H4 (cell line): ENCODE measurements around the gene GID8. TPM values are rescaled to one million over a fixed set of nuclear protein-coding genes. Genes with fewer than 3 reads are reported as not detected.
A peak's percentile ranks its signal among the peaks of the same experiment; 100 is the strongest.

Experiments
- DNase-seq: peaks from one replicate; pipeline ENCODE4 v3.0.0-alpha.2; 2015; ENCODE audit warnings: low spot score
- total RNA-seq: library from RNA; depleted of rRNA; stranded (reverse); fragments of >200 nt; shearing (Covaris generic); gene quantifications from 2 replicates; pipeline ENCODE4 v1.2.3, GENCODE V29; 2014

The GID8 gene
- total RNA-seq, 1 experiment from 2014 or later = 23.7 TPM

- peak; percentile 56 for DNase-seq
Observed at GRCh38 chr20:62902926-62903615, 34.9 kb upstream of the GID8 start.

- no peak for DNase-seq
Observed at GRCh38 chr20:62905536-62906117, 32.3 kb upstream of the GID8 start.

DNA sequence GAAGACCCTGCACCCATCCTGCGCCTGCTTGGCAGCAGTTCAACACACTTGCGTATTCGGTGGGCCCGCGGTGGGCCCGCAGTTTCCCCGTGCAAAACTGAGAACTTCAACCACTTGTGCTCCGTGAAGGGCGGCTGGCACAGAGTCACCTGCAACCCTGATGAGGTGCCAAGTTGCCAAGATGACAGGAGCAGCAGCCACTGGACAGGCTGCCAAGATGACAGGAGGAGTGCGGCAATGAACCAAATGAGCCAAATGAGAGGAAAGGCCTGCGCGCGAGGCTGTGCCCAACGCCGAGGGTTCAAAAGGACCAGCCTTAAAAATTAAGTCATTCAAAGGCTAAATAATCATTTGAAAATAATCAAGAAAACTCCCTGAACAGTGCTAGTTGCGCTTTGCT lies 31.7 kb upstream of the GID8 start:
- no peak for DNase-seq

- DNase-seq = no peak
Observed at GRCh38 chr20:62906647-62907375, 31.1 kb upstream of the GID8 start.

DNA sequence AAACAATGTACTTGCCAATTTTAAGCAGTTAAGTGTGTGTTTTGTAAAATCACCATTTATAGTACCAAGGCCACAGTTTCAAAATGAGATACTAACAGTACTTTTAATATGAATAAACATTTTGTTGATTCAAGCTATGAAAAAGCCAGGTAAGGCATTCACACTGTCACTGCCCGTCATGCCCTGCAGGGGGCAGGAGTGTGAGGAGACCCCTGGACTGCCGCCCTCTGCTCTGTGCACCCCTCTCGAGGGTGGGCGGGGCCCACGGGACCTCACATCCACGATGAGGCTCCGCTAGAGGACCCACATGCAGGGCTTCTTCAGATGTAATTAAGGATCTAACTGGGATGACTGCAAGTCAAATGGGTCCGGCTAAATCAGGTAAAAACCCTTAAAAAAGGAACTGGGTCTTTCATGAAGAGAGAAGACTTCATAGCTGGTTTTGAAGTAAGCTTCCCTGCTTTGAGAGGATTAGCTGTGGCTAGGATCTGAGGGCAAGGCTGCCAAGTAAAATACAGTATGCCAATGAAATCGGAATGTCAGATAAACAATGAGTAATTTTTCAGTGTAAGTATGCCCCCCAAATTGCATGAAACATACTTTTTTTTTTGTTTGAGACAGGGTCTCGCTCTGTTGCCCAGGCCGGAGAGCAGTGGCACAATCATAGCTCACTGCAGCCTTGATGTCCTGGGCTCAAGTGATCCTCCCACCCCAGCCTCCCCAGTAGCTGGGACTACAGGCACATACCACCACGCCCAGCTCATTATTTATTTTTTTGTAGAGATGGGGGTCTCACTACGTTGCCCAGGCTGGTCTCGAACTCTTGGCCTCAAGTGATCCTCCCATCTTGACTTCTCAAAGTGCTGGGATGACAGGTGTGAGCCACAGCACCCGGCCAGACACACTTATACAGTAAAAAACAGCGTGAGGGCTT lies 30.3 kb upstream of the GID8 start:
- DNase-seq = no peak

- DNase-seq = no peak
Observed at GRCh38 chr20:62908971-62909791, 28.8 kb upstream of the GID8 start.

- DNase-seq = no peak
Observed at GRCh38 chr20:62910217-62910766, 27.7 kb upstream of the GID8 start.

DNA sequence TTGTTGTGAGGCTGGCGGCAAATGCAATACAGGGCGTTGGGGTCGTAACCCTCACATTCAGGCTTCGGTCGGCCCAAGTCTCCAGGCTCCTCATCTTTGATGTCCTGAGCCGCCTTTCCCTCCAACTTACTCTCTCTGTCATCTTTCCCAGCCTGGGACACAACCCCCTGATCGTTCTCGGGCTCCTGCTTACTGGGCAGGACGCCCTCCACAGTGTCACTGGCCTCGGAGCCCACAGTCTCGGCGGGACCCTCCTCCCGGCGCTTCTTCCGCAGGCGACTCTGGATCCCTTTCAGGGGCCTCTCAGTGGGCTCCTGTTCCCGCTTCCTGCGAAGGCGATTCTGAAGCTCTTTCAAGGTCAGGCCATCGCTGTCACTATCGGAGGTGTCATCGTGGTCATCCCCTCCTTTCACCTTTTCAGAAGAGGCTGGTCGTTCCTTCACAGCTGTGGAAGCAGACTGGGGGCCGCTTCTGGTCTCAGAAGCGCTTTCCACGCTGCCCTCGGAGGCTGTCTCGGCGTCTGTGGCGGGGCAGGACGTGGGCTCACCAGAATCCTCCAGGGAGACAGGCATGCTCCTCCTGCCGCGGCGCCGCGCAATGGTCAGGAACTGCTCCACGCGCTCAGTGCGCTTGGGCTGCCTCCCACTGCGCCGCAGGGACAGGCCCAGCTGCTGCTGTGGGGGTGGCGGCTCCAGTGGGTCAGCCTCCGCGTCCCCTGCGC lies 27.0 kb upstream of the GID8 start:
- no peak for DNase-seq

GRCh38 chr20:62911701-62912280 lies 26.2 kb upstream of the GID8 start:
- DNase-seq = no peak

DNA sequence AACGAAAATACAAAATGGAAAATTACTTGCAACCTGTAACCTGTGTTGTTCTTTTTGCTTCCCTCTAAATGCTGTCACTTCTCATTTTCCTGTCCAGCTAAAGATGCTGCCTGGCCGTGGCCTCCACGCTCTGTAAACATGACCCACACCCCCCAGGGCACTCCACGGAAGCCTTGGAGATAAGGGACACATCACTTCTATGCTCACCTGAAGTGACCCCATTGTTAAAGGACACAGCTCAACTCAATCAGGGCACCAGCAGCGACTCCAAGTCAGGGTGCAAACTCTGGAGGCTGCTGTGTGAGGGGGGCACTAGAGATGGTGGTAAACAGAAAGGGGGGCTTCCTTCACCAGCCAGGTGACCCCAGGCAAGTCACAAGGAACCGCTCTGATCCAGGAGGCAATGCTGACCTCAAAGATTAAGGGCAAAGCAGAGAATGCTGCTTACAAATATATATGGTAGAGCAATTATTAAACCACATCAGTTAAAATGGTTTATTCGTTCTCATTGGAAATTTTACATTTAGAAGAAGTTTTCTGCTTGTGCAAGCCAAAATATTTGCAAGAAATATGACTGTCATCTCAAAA lies 24.8 kb upstream of the GID8 start:
- no peak for DNase-seq

DNA sequence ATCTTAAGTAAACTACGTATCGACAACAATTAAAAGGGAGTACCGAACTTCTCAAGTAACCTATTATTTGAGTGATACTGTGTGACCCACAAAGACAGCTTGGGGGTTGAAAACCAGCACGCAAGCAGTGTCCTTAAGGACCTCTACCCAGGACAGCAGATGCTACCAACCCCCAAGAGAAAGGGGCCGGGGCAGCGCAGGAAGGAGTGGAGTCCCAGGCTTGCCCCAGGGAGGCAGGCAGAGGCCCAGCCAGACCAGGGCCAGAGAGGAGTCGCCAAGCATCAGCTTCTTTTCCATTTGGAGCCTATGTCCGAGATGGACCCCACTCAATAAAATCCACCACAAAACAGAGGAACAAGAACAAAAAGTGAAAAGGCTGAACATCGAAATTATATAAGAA lies 23.5 kb upstream of the GID8 start:
- no peak for DNase-seq

DNA sequence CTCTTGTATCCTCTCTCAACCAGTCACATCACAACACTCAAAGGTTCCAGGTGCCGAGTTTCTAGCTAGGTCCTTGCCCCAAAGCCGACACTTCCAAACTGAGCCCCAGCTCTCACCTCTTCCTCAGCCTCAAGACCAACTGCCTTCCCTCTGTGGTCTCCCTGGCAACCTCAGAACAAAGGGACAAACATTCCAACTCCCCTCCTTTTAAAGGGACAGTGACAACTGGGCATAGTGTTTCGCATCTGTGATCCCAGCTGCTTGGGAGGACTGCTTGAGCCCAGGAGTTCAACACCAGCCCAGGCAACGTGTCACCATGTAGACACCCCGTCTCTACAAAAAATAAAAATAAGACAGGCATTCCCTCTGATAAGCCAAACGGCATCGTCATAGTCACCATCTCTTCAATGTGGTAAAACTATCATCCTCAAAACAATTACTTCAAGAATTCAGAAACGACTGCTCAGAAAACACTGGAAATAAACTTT lies 22.9 kb upstream of the GID8 start:
- DNase-seq = no peak

- no peak for DNase-seq
Observed at GRCh38 chr20:62916703-62917476, 21.1 kb upstream of the GID8 start.

GRCh38 chr20:62917720-62918119 lies 20.2 kb upstream of the GID8 start:
- no peak for DNase-seq

DNA sequence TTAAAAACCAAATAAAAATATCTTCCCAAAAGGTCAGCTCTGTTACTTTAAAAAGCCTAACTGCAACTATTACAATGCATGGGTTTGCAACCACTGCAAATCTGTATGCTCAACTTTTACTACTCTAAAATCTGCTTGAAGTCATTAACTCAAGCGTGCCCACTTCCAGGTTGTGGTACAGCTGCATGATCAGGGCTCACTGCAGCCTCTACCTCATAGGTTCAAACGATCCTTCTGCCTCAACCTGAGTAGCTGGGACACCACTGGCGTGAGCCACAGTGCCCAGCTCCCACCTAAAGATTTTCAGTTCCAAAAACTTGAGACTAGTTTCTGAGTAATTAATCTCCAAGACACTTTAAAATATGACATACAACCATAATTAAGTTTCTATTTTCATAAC lies 19.8 kb upstream of the GID8 start:
- no peak for DNase-seq

GRCh38 chr20:62918831-62919230 lies 19.1 kb upstream of the GID8 start:
- DNase-seq = no peak

DNA sequence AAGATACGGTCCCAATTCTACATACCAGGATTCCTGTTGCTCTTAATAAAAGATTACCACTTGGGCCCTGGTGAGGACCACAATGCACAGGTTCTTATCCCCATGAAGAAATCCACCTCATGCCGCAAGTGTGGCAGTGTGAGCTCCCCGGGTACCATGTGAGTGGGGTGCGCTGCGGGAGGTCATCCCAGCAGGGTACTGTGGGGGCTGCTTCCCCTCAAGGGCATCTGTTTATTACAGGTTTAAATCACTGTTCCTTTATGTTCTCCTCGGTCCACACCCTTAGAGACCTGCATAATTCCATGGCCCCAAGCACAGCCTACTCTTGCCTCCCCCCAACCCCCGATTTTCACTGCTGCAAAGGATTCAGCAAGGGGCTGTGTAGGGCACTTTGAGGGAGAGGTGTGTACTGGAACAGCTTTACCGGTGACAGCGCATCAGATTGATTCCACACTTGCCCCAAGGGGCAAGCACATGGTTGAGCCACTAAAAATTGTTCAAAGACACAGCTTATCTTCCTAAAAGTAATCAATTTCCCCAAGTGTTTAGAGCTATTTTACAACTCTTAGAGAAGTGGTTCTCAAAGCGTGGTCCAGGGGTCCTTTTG lies 17.8 kb upstream of the GID8 start:
- no peak for DNase-seq

GRCh38 chr20:62921119-62921687 lies 16.7 kb upstream of the GID8 start:
- peak; percentile 54 for DNase-seq
